CD14-positive monocyte (primary cell): ENCODE results near the gene VPS72. TPM values are rescaled to one million over a fixed set of nuclear protein-coding genes. Genes with fewer than 3 reads are reported as not detected.

Source experiments
- DNase-seq, 3 donors: peaks; one replicate each; pipeline ENCODE4 v3.0.0-alpha.2; 2011 to 2022
- H2AFZ ChIP-seq: 2 replicates; pipeline ENCODE4 v1.6.0; 2012; ENCODE audit warnings: mild to moderate bottlenecking, low read depth, low read length, inconsistent platforms; ENCODE audit not compliant: insufficient read depth, poor library complexity, severe bottlenecking
- H3K27ac ChIP-seq, 2 donors: 1 replicate in 1 of 2; 2 replicates in 1 of 2; pipeline ENCODE4 v1.5.1; 2012 to 2013; ENCODE audit warnings: low read length in 2 of 2, control low read depth in 1 of 2, inconsistent platforms in 1 of 2, low read depth in 1 of 2, mild to moderate bottlenecking in 1 of 2
- H3K27me3 ChIP-seq, 2 donors: one replicate each; pipeline versions ENCODE4 v1.6.0 to v1.6.1; 2011 to 2013; ENCODE audit warnings: low read length in 2 of 2; ENCODE audit not compliant: control insufficient read depth in 2 of 2, insufficient read depth in 2 of 2
- H3K36me3 ChIP-seq, 2 donors: replicated peaks in 1 of 2; 1 replicate in 1 of 2; 2 replicates in 1 of 2; pipeline versions ENCODE4 v1.5.1 to v1.6.1; 2012 to 2013; ENCODE audit warnings: low read length in 2 of 2, control low read depth in 1 of 2, inconsistent platforms in 1 of 2, mild to moderate bottlenecking in 1 of 2; ENCODE audit not compliant: insufficient read depth in 2 of 2, control insufficient read depth in 1 of 2
- H3K4me1 ChIP-seq, 2 donors: 1 replicate in 1 of 2; 2 replicates in 1 of 2; pipeline versions ENCODE4 v1.5.1 to v1.6.1; 2012 to 2013; ENCODE audit warnings: low read length in 2 of 2, control low read depth in 1 of 2, inconsistent platforms in 1 of 2, mild to moderate bottlenecking in 1 of 2, moderate library complexity in 1 of 2; ENCODE audit not compliant: insufficient read depth in 2 of 2, control insufficient read depth in 1 of 2
- H3K4me2 ChIP-seq: replicated peaks from 2 replicates; pipeline ENCODE3; 2012; ENCODE audit warnings: low read length, moderate library complexity, mild to moderate bottlenecking; ENCODE audit not compliant: poor library complexity, severe bottlenecking; ENCODE audit errors: extremely low read depth
- H3K4me3 ChIP-seq, 3 experiments: fragments of 200-600 bp in 1 of 3; sonication (generic) in 1 of 3; replicated peaks in 1 of 3; 1 replicate in 2 of 3; 2 replicates in 1 of 3; pipeline ENCODE4 v1.5.1; 2011 to 2013; ENCODE audit warnings: low read length in 3 of 3, mild to moderate bottlenecking in 3 of 3, control low read depth in 2 of 3, low read depth in 2 of 3, inconsistent platforms in 1 of 3, moderate library complexity in 1 of 3
- H3K79me2 ChIP-seq: 2 replicates; pipeline ENCODE4 v1.6.0; 2012; ENCODE audit warnings: mild to moderate bottlenecking, control low read depth, inconsistent platforms, low read length, moderate library complexity; ENCODE audit not compliant: insufficient read depth
- H3K9ac ChIP-seq: 2 replicates; pipeline ENCODE4 v1.6.0; 2017; ENCODE audit warnings: low read length, mild to moderate bottlenecking; ENCODE audit not compliant: insufficient read depth, poor library complexity, severe bottlenecking
- H3K9me3 ChIP-seq, 2 donors: replicated peaks in 1 of 2; 1 replicate in 1 of 2; 2 replicates in 1 of 2; pipeline versions ENCODE4 v1.5.1 to v1.6.1; 2012 to 2013; ENCODE audit warnings: low read length in 2 of 2, control low read depth in 1 of 2; ENCODE audit not compliant: control insufficient read depth in 1 of 2, insufficient read depth in 1 of 2
- H4K20me1 ChIP-seq: 2 replicates; pipeline ENCODE4 v1.6.0; 2012; ENCODE audit warnings: mild to moderate bottlenecking, low read length, control low read depth, moderate library complexity; ENCODE audit not compliant: insufficient read depth
- H3K27ac Mint-ChIP-seq, 7 donors: one replicate each; pipeline ENCODE4 v1.8.0; 2020; ENCODE audit warnings: mild to moderate bottlenecking in 7 of 7, mixed read lengths in 7 of 7, moderate library complexity in 6 of 7, inconsistent platforms in 2 of 7
- H3K27me3 Mint-ChIP-seq, 3 donors: one replicate each; pipeline ENCODE4 v1.8.0; 2021 to 2022; ENCODE audit warnings: low read depth in 3 of 3, mild to moderate bottlenecking in 3 of 3, mixed read lengths in 3 of 3, moderate library complexity in 3 of 3, inconsistent platforms in 1 of 3
- H3K36me3 Mint-ChIP-seq, 2 donors: one replicate each; pipeline ENCODE4 v1.8.0; 2020; ENCODE audit warnings: mixed read lengths in 2 of 2, inconsistent platforms in 1 of 2, mild to moderate bottlenecking in 1 of 2
- H3K4me1 Mint-ChIP-seq: one replicate; pipeline ENCODE4 v1.8.0; 2020; ENCODE audit warnings: mild to moderate bottlenecking, mixed read lengths
- H3K4me3 Mint-ChIP-seq, 2 donors: one replicate each; pipeline ENCODE4 v1.8.0; 2020; ENCODE audit warnings: mild to moderate bottlenecking in 2 of 2, mixed read lengths in 2 of 2, moderate library complexity in 1 of 2
- H3K9me3 Mint-ChIP-seq, 7 donors: one replicate each; pipeline ENCODE4 v1.8.0; 2020 to 2022; ENCODE audit warnings: mixed read lengths in 7 of 7, mild to moderate bottlenecking in 6 of 7, moderate library complexity in 6 of 7, inconsistent platforms in 2 of 7
- WGBS: methylation state at CpG from one replicate; pipeline ENCODE4 v1.1.5; 2013; ENCODE audit warnings: missing lambda C conversion rate; ENCODE audit not compliant: insufficient coverage; 5-methylcytosine and 5-hydroxymethylcytosine counted together
- intact Hi-C, 2 donors: fragments of 100-400 bp; cut with micrococcal nuclease; formaldehyde crosslinking; loops; one replicate each; pipeline versions ENCODE4 v1.15.0 to v1.15.1; 2023
- polyA plus RNA-seq, 3 donors: library from polyadenylated mRNA; depleted of rRNA in 1 of 3; unstranded in 2 of 3; stranded (reverse) in 1 of 3; fragments of 300-500 nt in 2 of 3; fragments of >200 nt in 1 of 3; fragmentation: Illumina TruSeq in 2 of 3; gene quantifications; 1 replicate in 2 of 3; 2 replicates in 1 of 3; pipeline ENCODE4 v1.2.3, GENCODE V29; 2012 to 2021
- TF ChIP-seq, protein P1 (sequence below): fragments of 200-600 bp; IDR thresholded peaks from one replicate; pipeline ENCODE4 v1.8.0; 2022; ENCODE audit warnings: antibody characterized with exemption, mild to moderate bottlenecking

VPS72 gene
- polyA plus RNA-seq, 3 donors = 30.4 to 43.3 (median 37.7) TPM

DNA sequence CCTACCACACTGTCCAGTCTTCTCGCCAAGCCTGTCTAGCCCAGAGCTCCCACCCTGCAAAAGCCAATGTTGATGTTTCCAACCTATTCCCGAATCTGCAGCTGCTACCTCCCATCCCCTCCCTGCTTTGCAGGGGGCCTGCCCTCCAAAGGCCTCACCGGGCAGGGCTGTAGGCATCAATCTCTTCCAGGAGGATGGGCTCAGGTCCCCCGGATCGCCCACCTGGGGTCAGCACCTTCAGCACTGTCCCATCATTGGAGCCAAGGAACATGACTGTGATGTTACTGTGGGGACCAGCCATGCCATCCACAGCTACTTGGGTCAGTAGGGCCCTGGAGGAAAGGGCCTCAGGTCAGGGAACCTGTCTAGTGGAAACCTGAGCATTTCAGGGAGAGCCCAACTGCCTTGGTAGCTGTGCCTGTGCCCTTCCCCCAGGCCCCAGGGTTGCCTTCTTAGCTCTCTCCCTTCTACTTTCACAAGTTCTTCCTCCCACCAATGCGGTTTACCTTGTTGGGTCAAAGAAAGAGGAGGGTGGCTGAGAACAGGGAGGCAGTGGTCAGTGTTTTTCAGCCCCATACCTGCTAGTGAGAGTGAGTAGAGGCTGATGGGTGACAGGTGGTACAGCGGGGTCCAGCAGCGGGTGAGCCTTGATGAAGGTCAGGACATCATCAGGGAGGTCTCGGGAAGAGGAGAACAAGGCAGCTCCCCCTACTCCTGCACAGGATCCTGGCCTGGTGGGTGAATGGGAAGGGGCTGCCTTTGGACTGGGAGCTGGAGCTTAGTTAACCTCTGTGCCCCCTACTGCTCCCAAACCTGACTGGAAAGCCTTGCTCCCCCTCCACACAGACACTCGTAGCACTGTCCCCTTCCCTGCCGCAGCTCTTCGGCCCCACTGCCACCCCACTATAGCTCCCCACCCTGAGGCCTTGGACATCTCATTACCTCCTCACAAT lies 54.3 kb downstream of the VPS72 start:
- H3K4me1 ChIP-seq = peaks cover 10 to 12% of the 10 kb centered on the region in 2 donors
- Mint-ChIP-seq H3K9me3 (peaks cover 0 to 6% (median 0%) of the 10 kb centered on the region in 7 donors), H3K4me1 (peaks cover 11% of the 10 kb centered on the region), H3K36me3 (no peaks in the 10 kb centered on the region), H3K27me3 (peaks cover 10 to 21% (median 12%) of the 10 kb centered on the region in 3 donors), H3K27ac (peak overlapping the region in 3 of 7 donors; percentile 12 to 68 (median 57)), H3K4me3 (no peak overlapping the region)
- H3K4me3 ChIP-seq = no peak overlapping the region
- H3K79me2 ChIP-seq = no peaks in the 10 kb centered on the region
- H3K36me3 ChIP-seq = no peaks in the 10 kb centered on the region
- TF ChIP-seq, protein P1, sequence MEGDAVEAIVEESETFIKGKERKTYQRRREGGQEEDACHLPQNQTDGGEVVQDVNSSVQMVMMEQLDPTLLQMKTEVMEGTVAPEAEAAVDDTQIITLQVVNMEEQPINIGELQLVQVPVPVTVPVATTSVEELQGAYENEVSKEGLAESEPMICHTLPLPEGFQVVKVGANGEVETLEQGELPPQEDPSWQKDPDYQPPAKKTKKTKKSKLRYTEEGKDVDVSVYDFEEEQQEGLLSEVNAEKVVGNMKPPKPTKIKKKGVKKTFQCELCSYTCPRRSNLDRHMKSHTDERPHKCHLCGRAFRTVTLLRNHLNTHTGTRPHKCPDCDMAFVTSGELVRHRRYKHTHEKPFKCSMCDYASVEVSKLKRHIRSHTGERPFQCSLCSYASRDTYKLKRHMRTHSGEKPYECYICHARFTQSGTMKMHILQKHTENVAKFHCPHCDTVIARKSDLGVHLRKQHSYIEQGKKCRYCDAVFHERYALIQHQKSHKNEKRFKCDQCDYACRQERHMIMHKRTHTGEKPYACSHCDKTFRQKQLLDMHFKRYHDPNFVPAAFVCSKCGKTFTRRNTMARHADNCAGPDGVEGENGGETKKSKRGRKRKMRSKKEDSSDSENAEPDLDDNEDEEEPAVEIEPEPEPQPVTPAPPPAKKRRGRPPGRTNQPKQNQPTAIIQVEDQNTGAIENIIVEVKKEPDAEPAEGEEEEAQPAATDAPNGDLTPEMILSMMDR = no peak
- no peak for DNase-seq
- H3K27ac ChIP-seq = no peak overlapping the region
- intact Hi-C loops = no loop called here
- H3K27me3 ChIP-seq = peaks cover 0 to 8% of the 10 kb centered on the region in 2 donors
- no peak overlapping the region for H2AFZ ChIP-seq
- no peaks in the 10 kb centered on the region for H4K20me1 ChIP-seq
- H3K9me3 ChIP-seq = no peaks in the 10 kb centered on the region
- H3K4me2 ChIP-seq = no peak overlapping the region
- WGBS = 100% methylated on average over 7 of the region's 12 CpGs
- no peak overlapping the region for H3K9ac ChIP-seq

DNA sequence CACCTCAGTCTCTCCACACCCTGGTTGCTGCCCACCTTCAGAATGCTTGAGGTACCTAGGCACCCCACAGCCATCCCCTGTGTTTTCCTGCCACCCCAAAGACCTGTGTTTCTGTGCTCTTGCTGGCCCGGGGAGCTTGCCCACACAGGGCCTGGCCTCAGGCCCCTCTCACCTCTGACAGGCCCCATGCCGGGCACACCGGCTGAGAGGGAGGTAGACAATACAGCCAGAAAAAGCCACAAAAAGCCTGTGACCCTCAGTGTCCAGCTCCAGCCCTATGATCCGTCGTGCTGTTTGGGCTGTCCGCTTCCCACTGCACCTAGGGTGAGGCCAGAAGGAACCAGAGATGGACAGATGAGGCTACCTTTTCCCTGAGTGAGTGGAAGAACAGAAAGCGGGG lies 55.0 kb downstream of the VPS72 start:
- Histone ChIP-seq H3K9ac (no peak overlapping the region), H3K36me3 (no peaks in the 10 kb centered on the region), H3K9me3 (no peaks in the 10 kb centered on the region), H4K20me1 (no peaks in the 10 kb centered on the region), H3K4me3 (no peak overlapping the region), H3K4me2 (no peak overlapping the region), H3K27ac (no peak overlapping the region), H2AFZ (no peak overlapping the region), H3K79me2 (no peaks in the 10 kb centered on the region), H3K27me3 (peaks cover 0 to 8% of the 10 kb centered on the region in 2 donors), H3K4me1 (peaks cover 14 to 16% of the 10 kb centered on the region in 2 donors)
- TF ChIP-seq, protein P1 = no peak
- H3K9me3 Mint-ChIP-seq = peaks cover 0 to 6% (median 0%) of the 10 kb centered on the region in 7 donors
- H3K27ac Mint-ChIP-seq = peak overlapping the region in 2 of 7 donors; percentile 12 to 66
- 97% methylated on average over 5 of the region's 7 CpGs for WGBS
- no peak for DNase-seq
- peaks cover 15% of the 10 kb centered on the region for H3K4me1 Mint-ChIP-seq
- intact Hi-C loops = no loop called here
- H3K36me3 Mint-ChIP-seq = no peaks in the 10 kb centered on the region
- H3K4me3 Mint-ChIP-seq = no peak overlapping the region
- H3K27me3 Mint-ChIP-seq = peaks cover 10 to 21% (median 12%) of the 10 kb centered on the region in 3 donors
